Kasumi-1 (cell line): ENCODE results near the gene GARS1.
A peak's percentile ranks its signal among the peaks of the same experiment; 100 is the strongest.

Source experiments
- DNase-seq, 2 experiments: peaks; one replicate each; lab custom pipeline; 2025; lab: John Stamatoyannopoulos, UW

The GARS1 gene

GRCh38 chr7:30682212-30683083 is 87.8 kb downstream of the GARS1 start, which contains the start of gene CRHR2:
Gene CRHR2 (minus strand): TSS chr7:30682456. CDS start chr7:30682280, 176 bp downstream.
- DNase-seq: peak; percentile 7 to 42

GRCh38 chr7:30683306-30683705 is 88.6 kb downstream of the GARS1 start:
- DNase-seq: no peak
